HFF-Myc (cell line): ENCODE results near the gene OR10A4.

Experiments used
- DNase-seq: peaks from one replicate; pipeline ENCODE4 v3.0.0-alpha.2; 2011; ENCODE audit warnings: low read depth; ENCODE audit errors: extremely low read depth
- H3K4me3 ChIP-seq: replicated peaks from 2 replicates; pipeline ENCODE4 v1.5.1; 2011; ENCODE audit warnings: low read depth, mild to moderate bottlenecking, control low read depth, low read length
- CTCF ChIP-seq: IDR thresholded peaks from 2 replicates; pipeline ENCODE4 v1.5.1; 2012; ENCODE audit warnings: mild to moderate bottlenecking, low read depth, low read length, control low read depth; ENCODE audit errors: missing control alignments

Gene OR10A4

GRCh38 chr11:6876325-6876724, at the start of gene OR10A4:
Gene OR10A4 (plus strand): TSS chr11:6876625. CDS start chr11:6876648, 23 bp downstream.
- H3K4me3 ChIP-seq = no peak within 1 kb of the TSS
- no peak for TF ChIP-seq CTCF
- no peak for DNase-seq

GRCh38 chr11:6828103-6828502, 48.3 kb upstream of the OR10A4 start:
- DNase-seq = no peak
- TF ChIP-seq CTCF = no peak
- H3K4me3 ChIP-seq = no peak overlapping the region

GRCh38 chr11:6833356-6833755, 43.1 kb upstream of the OR10A4 start:
- no peak for DNase-seq
- no peak overlapping the region for H3K4me3 ChIP-seq
- TF ChIP-seq CTCF = no peak

- H3K4me3 ChIP-seq = no peak overlapping the region
- TF ChIP-seq CTCF = no peak
- DNase-seq = no peak
Observed at GRCh38 chr11:6834021-6834420, 42.4 kb upstream of the OR10A4 start.

GRCh38 chr11:6841694-6842093, 34.7 kb upstream of the OR10A4 start:
- no peak overlapping the region for H3K4me3 ChIP-seq
- DNase-seq = no peak
- TF ChIP-seq CTCF = no peak

- TF ChIP-seq CTCF = no peak
- no peak for DNase-seq
- no peak overlapping the region for H3K4me3 ChIP-seq
Observed at GRCh38 chr11:6843670-6844069, 32.8 kb upstream of the OR10A4 start.

- H3K4me3 ChIP-seq = no peak overlapping the region
- no peak for TF ChIP-seq CTCF
- DNase-seq = no peak
Observed at GRCh38 chr11:6844356-6844755, 32.1 kb upstream of the OR10A4 start.
